NCI-H748 (cell line): ENCODE data around the gene ADARB1.

ENCODE experiments used
- DNase-seq: peaks from one replicate; lab custom pipeline; 2025; ENCODE audit not compliant: unreplicated experiment; lab: John Stamatoyannopoulos, UW

Gene ADARB1

DNA sequence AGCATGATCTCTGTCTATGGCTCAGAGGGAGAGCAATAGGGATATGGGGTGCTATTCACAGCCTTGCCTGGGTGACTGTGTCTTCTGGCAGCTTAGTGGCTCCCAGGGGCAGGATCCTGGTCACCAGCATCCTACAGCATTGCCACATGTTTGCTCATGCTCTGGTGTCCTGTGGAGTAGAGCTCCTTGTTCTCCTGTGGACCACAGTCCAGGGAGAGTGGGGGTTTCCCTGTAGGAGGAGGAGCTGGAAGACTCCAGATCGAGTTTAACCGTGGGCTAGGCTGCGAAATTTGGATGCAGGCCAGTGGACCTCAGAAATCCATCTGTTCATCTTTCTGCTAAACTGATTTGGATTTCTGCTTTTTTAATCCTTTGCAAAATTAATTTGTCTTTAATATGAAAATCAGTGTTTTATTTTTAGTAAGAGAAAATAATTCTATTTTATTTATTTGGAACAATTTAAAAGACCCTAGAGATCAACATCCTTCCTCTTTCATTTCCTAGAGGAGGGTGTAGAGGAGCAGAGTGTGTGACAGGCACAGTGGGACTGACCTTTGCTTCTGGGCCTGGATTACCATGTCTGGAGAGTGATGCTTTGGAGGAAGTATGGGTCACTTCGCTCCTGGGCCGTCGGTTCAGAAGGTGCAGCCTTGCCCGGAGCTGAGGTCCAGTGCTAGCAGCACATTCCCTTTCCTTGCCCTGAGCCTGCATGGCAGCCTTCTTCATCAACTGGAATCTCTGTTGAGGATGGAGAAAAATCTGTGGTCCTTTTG is 17.4 kb downstream of the ADARB1 start:
- DNase-seq = no peak

DNA sequence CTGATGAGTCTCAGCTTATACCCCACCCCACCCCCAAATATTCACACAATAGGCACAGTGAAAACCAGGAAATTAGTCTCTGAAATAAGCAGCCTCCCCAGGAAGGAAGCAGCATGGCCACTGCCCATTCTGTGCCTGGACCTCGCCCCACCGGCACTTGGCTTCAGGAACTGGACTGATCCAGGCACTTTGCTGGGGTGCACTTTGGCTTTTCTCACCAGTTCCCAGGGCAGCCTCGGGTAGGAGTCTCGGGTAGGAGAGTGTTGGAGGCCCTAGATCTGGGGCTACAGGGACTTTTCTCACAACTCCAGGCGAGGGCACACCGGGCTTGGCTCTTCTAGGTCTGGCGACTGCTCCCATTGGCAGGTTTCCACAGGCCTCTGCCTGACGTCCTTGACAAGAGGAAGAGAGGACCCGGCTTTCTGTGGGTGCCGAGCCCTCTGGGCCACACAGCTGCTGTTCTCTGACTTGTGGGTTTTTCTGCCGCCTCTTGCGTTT is 18.7 kb downstream of the ADARB1 start:
- DNase-seq = no peak

DNA sequence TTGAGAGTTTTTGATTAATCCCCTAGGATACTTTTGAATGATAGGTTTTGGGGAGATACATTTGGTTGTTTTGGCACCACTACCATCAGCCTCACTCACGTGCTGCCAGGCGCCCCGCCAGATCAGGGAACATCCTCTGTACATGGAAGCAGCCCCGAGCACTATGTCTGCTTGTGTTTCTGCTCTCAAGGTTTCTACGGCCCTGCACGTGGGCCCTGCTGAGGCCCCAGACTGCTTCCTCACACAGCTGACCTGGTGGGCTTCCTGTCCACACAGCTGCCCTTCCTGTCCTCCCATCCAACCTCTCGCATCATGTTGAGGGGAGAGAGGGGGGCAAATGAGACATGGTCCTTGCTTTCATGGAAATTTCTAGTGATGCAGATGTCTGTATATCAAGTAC is 20.0 kb downstream of the ADARB1 start:
- DNase-seq = no peak

DNA sequence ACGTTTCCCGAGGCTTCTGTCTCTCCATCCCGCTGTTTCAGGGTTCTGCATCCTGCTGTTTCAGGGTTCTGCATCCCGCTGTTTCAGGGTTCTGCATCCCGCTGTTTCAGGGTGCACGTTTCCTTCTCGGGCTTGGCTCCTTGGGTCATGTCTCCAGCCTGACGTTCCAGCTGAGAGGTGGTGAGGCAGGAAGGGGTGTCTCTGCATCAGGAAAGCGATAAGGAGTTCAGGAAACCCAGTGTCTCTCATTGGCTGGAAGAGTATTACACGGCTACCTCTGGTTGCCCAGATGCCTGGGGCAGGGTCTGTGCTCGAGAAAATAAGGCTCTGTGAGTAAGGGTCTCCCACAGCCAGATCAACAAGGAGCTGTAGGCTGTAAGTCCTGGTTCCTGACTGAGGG is 21.1 kb downstream of the ADARB1 start:
- no peak for DNase-seq

GRCh38 chr21:45096217-45096616 is 21.8 kb downstream of the ADARB1 start:
- DNase-seq = no peak

DNA sequence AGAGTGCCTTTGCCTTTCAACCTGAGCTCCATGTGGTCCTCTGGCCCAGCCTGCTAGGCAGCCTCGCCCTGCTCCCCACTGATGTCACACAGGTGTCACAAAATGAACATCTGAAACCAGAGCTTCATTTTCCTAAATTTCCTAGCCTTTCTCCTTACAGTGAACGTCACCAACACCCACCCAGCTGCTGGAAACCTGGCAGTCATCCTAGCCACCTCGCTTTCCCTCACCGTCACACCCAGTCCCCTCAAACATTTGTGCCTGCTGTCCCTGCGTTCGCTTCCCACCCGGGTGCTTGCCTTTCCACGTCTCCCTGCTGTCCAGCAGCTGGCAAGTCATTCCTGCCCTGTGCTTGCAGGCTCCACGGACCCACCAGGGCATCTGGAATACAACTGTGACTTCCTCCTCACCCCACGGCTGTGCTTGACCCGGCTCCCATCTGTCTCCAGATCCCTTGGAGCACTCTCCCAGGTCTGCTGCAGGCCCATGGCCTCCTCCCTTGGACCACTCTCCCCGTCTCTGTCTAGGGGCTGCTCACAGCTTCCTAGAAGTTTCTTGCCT is 23.5 kb downstream of the ADARB1 start:
- DNase-seq = no peak

DNA sequence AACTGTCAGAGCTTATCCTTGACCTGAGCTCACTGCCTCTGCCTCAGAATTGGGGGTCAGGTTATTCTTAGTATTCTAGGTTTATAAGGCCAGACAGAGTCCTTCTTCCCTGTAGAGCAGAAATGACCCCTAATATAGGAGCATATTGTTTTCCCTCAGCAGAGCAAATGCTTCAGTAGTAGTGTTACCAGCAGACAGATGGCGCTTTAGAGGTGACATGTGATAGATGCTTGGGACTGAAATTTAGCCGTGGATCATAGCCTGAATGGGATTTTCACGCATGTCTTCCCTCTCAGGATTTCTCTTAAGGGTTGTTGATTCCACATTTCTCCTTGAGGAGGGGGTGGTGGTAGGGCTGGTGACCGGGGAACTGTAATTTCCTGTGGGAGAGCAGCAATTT is 24.5 kb downstream of the ADARB1 start:
- DNase-seq = peak; percentile 3

DNA sequence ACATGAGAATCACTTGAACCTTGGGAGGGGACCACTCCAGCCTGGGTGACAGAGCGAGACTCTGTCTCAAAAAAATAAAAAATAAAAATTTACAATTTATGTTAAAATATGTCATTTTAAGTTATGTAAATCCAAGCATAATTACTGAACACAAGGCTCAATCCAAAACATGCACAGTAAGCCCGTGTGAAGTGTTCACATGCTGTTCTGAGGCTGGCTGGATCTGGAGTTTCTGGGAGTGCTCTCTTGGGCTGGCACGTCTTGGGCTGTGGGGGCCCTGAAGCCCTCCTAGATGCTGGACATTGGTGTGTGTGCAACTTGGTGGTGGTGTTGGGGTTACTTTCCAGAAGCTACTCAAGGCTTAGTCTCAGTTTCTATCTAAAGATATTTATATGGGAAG is 25.2 kb downstream of the ADARB1 start:
- DNase-seq = no peak

- DNase-seq = no peak
Measured at GRCh38 chr21:45100866-45101265, 26.5 kb downstream of the ADARB1 start.

GRCh38 chr21:45102391-45102932 is 28.1 kb downstream of the ADARB1 start:
- no peak for DNase-seq

DNA sequence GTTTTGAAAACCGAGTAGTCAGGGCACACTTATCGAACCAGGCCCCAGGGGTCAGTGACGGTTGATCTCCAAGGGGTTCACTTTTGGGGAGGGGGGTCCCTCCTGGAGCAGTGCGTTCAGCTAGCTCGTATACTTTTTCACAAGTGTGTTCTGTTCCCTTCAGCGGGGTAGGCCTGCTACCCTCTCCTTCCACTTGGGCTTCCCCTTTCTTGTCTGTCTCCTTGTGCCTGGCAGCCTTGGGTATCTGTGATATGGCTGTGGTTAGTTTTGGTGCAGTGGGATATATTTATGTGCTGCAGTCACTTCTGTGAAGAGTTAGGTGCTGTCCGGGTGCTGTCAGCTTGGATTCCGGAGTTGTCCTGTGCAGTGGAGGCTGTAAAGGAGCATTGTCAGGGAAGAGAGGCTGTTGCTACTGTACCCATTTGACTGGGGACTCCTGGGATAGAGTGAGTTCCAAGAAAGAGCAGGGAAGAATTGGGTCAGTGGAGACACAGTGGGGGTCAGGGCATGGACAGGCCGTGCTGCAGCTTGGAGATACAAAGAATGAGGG is 29.7 kb downstream of the ADARB1 start:
- no peak for DNase-seq

DNA sequence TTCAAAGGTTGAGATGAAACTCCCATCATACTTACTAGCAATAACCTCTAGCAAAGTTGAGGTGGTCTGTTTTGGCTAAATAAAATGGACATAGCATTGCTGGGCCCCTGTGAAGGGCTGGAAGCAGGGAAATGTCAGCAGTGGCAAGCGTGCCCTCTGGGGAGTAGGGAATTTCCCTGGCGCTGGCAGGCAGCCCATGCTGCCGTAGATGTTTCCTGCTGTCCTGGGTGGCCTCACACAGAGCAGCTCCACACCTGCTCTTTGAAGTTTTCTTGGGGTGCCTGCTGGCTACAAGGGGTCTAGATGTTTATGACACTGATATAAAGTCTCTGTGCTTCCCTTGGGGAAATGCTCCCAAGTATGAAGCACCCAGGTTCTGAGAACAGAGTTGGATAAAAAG is 30.2 kb downstream of the ADARB1 start:
- no peak for DNase-seq

DNA sequence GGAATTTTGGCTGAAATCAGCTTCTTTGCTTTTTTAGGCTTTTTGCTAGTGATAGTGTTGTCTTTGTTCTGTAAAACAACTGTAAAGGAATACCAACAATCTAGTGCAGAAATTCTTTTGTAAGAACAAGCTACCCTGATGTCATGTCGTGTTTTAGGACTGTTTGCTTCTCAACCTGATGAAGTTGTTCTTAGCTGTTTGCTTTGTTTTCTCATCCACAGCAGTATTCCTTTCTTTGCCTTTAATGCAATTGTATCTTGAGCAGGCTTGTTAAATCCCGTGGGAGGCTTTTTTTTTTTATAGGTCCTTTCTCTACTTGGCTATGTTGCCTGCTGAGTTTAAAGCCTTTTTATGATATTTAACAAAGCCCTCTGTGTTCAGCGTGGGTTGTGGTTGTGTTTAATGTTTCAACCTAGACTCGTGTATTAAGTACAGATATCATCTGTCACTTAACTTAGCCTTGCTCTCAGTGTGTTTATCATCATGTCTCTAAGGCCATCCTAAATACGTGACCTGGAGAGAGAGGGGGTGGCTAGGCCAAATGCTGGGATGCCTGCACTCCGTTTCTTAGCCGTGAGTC is 31.6 kb downstream of the ADARB1 start:
- no peak for DNase-seq

DNA sequence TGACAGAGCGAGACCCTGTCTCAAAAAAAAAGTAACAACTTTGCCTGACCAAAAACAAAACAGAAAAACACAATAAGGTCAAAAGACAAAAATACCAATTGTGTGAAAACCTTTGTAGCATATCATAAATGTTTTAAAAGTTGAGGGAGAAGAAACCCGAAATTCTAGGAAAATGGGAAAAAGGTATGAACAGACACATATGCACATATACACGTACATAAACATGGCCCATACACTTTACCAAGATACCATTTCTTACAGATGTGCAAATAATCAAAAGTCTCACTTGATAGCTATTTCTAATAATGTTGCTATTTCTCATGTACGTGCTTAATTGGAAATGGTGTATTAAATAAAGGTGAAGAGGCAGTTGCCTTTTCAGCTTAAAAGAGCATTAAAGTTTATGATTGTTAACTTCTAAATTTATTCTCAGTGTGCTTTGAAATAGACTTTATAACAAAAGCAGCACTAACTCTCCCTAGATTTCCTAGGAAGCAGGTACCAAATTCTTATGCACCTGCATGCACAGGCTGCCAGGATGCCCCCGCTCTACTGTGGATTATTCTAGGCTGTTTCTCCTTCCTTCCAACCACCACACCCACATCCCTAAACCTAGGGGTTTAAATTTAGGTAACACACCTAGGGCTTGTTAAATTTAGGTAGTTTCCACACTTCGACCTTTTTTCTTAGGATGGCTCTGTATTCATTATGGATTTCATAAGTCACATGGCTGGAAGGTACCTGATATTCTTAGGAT is 33.8 kb downstream of the ADARB1 start:
- DNase-seq = no peak

- DNase-seq = no peak
Measured at GRCh38 chr21:45108808-45109781, 34.7 kb downstream of the ADARB1 start.

DNA sequence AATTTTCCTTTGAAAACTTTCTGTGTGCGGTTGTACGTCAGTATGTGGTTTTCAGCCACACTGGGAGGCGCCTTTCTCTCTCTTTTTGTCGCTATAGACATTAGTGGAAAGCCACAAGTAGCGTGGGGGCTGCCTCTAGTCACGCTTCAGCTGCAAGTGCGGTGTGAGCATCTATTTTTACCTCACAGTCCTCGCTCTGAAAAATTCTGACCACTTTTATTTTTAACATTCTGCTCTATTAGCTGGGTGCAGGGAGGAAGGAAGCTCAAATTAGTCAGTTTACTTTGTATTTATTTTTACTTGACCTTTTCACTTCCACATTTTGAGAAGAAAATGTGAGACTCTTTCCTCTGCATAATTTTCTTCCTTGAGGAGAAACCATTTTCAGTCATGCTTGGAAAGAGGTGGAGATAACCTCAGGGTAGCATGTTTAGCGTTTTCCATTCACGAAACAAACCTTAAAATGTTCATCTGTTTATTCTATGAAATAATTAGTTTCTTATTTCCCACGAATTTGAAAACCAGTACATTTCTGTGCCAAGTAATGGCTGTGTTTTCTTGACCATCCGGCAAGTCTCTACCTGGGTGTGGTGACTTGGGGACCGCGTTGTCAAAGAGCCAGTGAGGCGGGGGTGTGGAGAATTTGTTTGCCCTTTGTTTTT is 35.6 kb downstream of the ADARB1 start:
- no peak for DNase-seq

GRCh38 chr21:45110873-45111624 is 36.7 kb downstream of the ADARB1 start:
- peak; percentile 7 for DNase-seq

- DNase-seq = no peak
Measured at GRCh38 chr21:45111703-45112102, 37.3 kb downstream of the ADARB1 start.

DNA sequence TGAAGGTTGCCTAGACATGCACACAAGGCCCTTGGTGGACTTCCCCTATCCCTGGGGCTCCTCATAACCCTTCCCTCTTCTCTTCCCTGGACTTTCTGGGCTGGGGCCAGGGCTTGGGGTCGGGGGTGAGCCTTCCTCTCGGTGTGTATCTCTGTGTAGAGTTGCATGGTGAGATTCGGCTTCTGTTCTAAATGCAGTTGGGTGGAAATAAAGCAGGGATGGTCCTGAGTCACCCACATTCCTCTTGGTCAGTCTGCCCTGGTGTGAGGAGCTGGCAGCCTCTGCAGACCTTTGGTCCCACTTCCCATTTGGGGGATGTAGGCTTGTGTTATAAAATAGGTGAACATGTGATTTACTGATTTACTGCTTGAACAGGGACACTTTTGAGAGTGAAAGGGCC is 38.0 kb downstream of the ADARB1 start:
- DNase-seq = no peak
